GM20431 (cell line): Measurements from ENCODE around the gene ANAPC2.
"Not testable (repeated sequence)": the region's sequence is repeated elsewhere in the genome, so short reads cannot be mapped to it uniquely, and the experiment has no call there.

Experiments
- in situ Hi-C: fragments of 300-500 bp; cut with MseI, MboI; formaldehyde crosslinking; loops from one replicate; pipeline ENCODE4 v1.15.0; 2020; ENCODE audit warnings: low sequenced_read_pairs; ENCODE audit not compliant: unreplicated experiment

ANAPC2 gene

GRCh38 chr9:137138058-137138721, 50.2 kb downstream of the ANAPC2 start:
- in situ Hi-C loops: no loop called here

DNA sequence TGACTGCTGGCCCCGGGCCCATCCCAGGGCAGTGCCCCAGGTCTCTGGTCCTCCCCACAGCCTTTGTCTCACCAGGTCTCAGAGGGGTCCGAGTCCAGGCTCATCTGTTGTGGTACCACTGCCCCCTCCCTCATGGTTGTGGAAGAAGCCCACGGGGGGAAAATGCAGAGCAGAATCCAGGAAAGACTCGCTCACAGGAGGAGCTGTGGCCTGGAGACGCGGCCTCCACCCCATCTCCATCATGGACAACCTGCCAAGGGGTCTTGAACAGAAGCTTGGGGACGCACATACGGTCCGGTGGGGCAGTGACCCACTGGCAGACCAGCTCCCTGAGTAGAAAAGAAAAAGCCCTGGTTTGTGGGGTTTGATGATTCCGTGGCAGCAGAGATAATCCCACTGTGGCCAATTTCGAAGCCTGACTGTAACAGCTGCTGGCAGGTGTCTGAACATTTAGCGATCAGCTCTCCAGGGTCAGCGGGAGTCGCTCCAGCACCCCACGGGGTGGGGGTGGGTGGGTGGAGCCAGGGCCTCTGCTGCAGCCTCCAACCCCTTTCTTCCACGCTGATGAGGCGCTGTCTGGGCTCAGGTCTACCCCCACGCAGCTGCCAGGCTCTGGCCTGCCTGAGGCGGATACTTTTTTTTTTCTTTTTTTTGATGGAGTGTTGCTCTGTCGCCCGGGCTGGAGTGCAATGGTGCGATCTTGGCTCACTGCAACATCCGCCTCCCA, 51.3 kb downstream of the ANAPC2 start:
- in situ Hi-C loops: no loop called here

DNA sequence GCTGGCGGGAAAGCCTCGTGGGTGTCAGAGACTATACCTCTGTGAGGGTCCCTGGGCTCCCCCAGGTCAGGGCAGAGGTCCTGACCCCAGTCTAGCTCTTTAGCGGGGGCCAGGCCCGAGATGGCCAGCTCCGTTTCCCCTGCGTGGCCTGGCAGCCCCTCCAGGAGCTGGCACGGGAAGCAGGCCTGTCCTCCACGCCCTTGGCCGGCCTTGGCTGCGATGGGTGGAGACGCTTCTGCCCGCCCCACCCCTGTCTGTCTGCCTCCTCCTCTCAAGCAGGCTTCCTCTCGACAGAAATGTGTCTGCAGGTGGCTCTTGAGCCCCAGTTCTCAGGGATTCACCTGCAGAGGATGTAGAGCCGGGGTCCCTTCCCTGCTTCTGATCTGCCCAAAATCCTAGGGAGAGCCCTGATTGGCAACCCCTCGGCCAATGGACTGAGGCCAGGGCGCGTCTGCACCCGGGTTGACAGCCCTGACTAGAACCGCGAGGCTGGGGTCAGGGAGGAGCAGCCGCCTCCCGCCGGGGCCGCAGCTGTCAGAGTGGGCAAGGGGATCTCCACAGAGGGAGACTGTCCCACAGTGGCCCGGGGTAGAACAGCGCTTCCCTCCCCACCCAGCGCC, 52.0 kb downstream of the ANAPC2 start:
- in situ Hi-C loops: no loop called here

- in situ Hi-C loops: not testable (repeated sequence)
Observed at GRCh38 chr9:137135154-137135553, 53.2 kb downstream of the ANAPC2 start.

DNA sequence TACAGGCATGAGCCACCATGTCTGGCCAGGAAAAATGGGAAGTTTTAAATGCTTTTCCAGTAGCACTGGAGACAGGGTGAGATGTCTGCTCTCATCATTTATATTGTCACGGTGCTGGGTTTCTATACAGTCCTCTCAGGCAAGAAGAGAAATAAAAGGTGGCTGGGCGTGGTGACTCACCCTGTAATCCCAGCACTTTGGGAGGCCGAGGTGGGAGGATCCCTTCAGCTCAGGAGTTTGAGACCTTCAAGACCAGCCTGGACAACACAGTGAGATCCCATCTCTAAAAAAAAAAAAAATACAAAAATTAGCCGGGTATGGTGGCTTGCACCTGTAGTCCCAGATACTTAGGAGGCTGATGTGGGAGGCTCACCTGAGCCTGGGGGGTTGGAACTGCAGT, 54.2 kb downstream of the ANAPC2 start:
- in situ Hi-C loops: no loop called here

DNA sequence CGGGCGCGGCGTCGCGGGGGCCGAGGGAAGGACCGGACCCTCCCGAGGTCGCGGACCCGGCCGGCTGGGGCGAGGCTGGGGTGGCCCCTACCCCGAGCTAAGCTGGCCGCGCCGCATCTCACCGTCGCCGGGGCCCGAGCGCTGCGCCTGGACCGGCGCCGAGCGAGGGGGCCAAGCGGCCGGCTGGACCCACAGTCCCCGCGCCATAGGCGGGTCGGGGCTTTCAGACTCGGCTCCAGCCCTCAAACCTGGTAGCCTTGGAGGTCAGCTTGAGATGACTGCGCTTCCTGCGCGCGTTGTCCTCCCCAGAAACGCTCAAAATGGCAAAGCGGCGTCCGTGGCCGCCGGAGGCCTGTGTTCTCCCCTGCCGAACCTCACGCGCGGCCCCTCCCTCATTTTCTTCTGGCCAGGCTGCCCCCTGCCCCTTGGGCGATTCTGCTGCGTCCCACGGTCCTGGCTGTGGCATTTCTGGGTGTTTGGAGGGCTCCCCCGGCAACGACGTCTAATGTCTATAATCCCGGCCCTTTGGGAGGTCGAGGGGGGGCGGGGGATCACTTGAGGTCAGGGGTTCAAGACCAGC, 58.1 kb downstream of the ANAPC2 start:
- in situ Hi-C loops: no loop called here

DNA sequence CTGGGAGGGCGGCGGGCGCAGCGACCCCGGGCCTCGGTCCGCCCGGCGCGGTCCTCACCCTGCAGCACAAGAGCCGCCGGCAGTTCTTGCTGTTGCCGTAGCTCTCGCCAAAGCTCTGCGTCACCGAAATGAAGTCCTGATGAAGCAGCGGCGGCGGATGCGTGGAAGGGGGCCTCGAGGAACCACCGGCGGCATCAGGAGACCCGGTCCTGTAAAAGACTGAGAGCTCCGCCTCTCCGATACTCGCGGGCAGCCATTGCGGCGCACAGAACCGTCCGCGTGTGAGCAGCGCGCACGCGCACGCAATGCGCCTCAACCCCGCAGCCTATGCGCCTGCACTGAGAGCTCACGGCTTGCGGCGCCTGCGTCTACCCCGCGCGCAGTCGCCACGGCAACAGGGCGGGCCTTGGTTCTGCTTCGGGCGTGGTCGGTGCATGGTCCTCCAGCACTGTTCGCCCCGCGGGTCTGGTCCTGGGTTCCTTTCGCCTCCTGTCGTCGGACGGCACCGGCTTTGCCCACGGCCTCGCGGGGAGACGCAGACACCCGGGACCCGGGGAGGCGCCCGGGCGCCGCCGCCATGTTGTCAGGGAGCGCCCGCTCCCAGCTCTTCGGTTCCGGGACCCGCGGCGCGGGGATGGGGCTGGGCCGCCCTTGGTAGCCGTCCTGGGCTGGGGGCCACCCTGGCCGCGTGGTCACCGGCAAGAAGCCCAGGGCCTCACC, 58.7 kb downstream of the ANAPC2 start:
- in situ Hi-C loops: loop anchor here (10.0 kb wide), 1 partner anchor 95 kb away; the partner anchor contains the start of genes CYSRT1, RNF208 and RNF224

GRCh38 chr9:137128862-137129455, 59.4 kb downstream of the ANAPC2 start:
- in situ Hi-C loops: loop anchor here (10.0 kb wide), 1 partner anchor 96 kb away; the partner anchor contains the start of genes CYSRT1, RNF208 and RNF224

GRCh38 chr9:137128158-137128861, 60.0 kb downstream of the ANAPC2 start:
- in situ Hi-C loops: loop anchor here (10.0 kb wide), 1 partner anchor 96 kb away; the partner anchor contains the start of genes CYSRT1, RNF208 and RNF224

GRCh38 chr9:137127301-137128157, 60.8 kb downstream of the ANAPC2 start:
- in situ Hi-C loops: loop anchor here (10.0 kb wide), 1 partner anchor 97 kb away; the partner anchor contains the start of genes CYSRT1, RNF208 and RNF224

GRCh38 chr9:137126786-137127185, 61.6 kb downstream of the ANAPC2 start:
- in situ Hi-C loops: loop anchor here (10.0 kb wide), 1 partner anchor 98 kb away; the partner anchor contains the start of genes CYSRT1, RNF208 and RNF224
